HG03460 (cell line): ENCODE data around the gene NFATC1.

Experiments
- ATAC-seq: cut with Tn5 transposase; IDR thresholded peaks from one replicate; pipeline ENCODE4 v1.9.1; 2021; ENCODE audit not compliant: unreplicated experiment

NFATC1 gene

GRCh38 chr18:79403723-79404566 is 8.2 kb downstream of the NFATC1 start:
- no peak for ATAC-seq

GRCh38 chr18:79404567-79404910 is 8.8 kb downstream of the NFATC1 start:
- no peak for ATAC-seq

- no peak for ATAC-seq
These were observed 9.5 kb downstream of the NFATC1 start for GRCh38 chr18:79405019-79405780.

GRCh38 chr18:79405781-79406575 is 10.2 kb downstream of the NFATC1 start:
- peak; percentile 69 for ATAC-seq

GRCh38 chr18:79406708-79407107 is 11.0 kb downstream of the NFATC1 start:
- ATAC-seq = no peak

- ATAC-seq = no peak
These were observed 13.6 kb downstream of the NFATC1 start for GRCh38 chr18:79409313-79409712.

GRCh38 chr18:79410171-79410641 is 14.5 kb downstream of the NFATC1 start:
- no peak for ATAC-seq

- ATAC-seq = no peak
These were observed 15.2 kb downstream of the NFATC1 start for GRCh38 chr18:79410731-79411613.

- no peak for ATAC-seq
These were observed 16.1 kb downstream of the NFATC1 start for GRCh38 chr18:79411614-79412526.

GRCh38 chr18:79413025-79413424 is 17.3 kb downstream of the NFATC1 start:
- ATAC-seq = no peak

GRCh38 chr18:79413426-79413825 is 17.7 kb downstream of the NFATC1 start:
- no peak for ATAC-seq

GRCh38 chr18:79413901-79414300 is 18.2 kb downstream of the NFATC1 start:
- no peak for ATAC-seq

GRCh38 chr18:79416022-79416676 is 20.4 kb downstream of the NFATC1 start:
- ATAC-seq = no peak

- no peak for ATAC-seq
These were observed 20.9 kb downstream of the NFATC1 start for GRCh38 chr18:79416677-79417052.

GRCh38 chr18:79418236-79418635 is 22.5 kb downstream of the NFATC1 start:
- ATAC-seq = no peak

- no peak for ATAC-seq
These were observed 22.9 kb downstream of the NFATC1 start for GRCh38 chr18:79418642-79419041.

- no peak for ATAC-seq
These were observed 24.5 kb downstream of the NFATC1 start for GRCh38 chr18:79420033-79420745.

GRCh38 chr18:79421275-79421857 is 25.6 kb downstream of the NFATC1 start:
- ATAC-seq = no peak
